ENCODE results near the gene STK32C. TPM values are rescaled to one million over a fixed set of nuclear protein-coding genes. Genes with fewer than 3 reads are reported as not detected.

Gene STK32C
- total RNA-seq, 1 donor from 2014 or later = 15.7 TPM

DNA sequence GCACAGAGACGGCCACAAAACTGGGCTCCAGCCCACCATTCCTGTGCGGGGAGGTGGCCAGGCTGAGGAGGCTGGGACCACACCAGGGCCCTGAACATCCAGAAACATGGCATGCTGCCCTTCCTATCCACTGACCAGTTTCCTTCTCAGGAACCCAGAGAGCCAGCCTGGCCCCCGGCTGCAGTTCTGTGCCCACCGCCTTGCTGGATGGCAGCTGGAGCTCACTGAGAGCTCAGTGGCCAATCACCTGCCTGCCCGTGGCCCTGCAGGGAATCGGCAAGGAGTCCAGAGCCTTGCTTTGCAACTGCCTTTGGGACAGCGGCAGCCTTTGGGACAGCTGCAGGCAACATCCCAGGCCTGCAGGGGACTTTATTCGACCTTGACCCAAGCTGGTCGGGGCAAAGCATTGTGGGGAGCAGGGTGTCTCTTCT, 30.4 kb downstream of the STK32C start:
- TF ChIP-seq, protein P1, sequence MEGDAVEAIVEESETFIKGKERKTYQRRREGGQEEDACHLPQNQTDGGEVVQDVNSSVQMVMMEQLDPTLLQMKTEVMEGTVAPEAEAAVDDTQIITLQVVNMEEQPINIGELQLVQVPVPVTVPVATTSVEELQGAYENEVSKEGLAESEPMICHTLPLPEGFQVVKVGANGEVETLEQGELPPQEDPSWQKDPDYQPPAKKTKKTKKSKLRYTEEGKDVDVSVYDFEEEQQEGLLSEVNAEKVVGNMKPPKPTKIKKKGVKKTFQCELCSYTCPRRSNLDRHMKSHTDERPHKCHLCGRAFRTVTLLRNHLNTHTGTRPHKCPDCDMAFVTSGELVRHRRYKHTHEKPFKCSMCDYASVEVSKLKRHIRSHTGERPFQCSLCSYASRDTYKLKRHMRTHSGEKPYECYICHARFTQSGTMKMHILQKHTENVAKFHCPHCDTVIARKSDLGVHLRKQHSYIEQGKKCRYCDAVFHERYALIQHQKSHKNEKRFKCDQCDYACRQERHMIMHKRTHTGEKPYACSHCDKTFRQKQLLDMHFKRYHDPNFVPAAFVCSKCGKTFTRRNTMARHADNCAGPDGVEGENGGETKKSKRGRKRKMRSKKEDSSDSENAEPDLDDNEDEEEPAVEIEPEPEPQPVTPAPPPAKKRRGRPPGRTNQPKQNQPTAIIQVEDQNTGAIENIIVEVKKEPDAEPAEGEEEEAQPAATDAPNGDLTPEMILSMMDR (IDR thresholded peaks at IDR 0.05) = no peak
- peaks cover under 1% of the 10 kb centered on the region for H3K4me1 Mint-ChIP-seq (ENCODE audit: unreplicated experiment)
- no peak for DNase-seq (ENCODE audit: extremely low spot score, unreplicated experiment)
- no peak overlapping the region for H3K4me3 Mint-ChIP-seq (ENCODE audit: unreplicated experiment)
- no peaks in the 10 kb centered on the region for H3K36me3 Mint-ChIP-seq (ENCODE audit: unreplicated experiment)
- H3K27me3 Mint-ChIP-seq (ENCODE audit: unreplicated experiment) = no peaks in the 10 kb centered on the region
- H3K27ac Mint-ChIP-seq (ENCODE audit: unreplicated experiment) = no peak overlapping the region
- no peaks in the 10 kb centered on the region for H3K9me3 Mint-ChIP-seq (ENCODE audit: unreplicated experiment)

- Mint-ChIP-seq H3K4me3 (ENCODE audit: unreplicated experiment) (no peak overlapping the region), H3K27me3 (ENCODE audit: unreplicated experiment) (no peaks in the 10 kb centered on the region), H3K27ac (ENCODE audit: unreplicated experiment) (no peak overlapping the region), H3K9me3 (ENCODE audit: unreplicated experiment) (no peaks in the 10 kb centered on the region), H3K36me3 (ENCODE audit: unreplicated experiment) (no peaks in the 10 kb centered on the region), H3K4me1 (ENCODE audit: unreplicated experiment) (no peaks in the 10 kb centered on the region)
- DNase-seq (ENCODE audit: extremely low spot score, unreplicated experiment) = no peak
- TF ChIP-seq, protein P1 (IDR thresholded peaks at IDR 0.05) = no peak
Observed at GRCh38 chr10:132276706-132277105, 31.0 kb downstream of the STK32C start.

DNA sequence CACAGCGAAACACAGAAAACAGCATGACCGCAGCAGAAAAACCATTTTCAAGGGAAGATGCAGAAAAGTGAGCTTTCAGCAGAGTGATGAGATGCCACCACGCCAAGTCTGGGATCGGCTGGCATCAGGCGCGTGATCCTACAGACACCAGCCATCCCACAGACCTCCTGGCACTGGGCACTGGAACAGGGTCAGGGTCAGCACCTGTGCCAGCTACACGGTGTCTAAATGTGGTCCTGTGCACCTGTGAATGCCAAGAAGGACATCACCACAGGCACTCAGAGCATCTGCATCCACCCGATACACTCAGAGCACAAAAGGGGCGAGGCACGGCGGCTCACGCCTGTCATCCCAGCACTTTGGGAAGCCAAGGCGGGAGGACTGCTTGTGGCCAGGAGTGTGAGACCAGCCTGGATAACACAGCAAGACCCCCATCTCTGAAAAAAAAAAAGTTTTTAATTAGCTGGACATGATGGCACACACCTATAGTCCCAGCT, 31.5 kb downstream of the STK32C start:
- no peaks in the 10 kb centered on the region for H3K27me3 Mint-ChIP-seq (ENCODE audit: unreplicated experiment)
- H3K9me3 Mint-ChIP-seq (ENCODE audit: unreplicated experiment) = no peaks in the 10 kb centered on the region
- TF ChIP-seq, protein P1 (IDR thresholded peaks at IDR 0.05) = no peak
- DNase-seq (ENCODE audit: extremely low spot score, unreplicated experiment) = no peak
- H3K36me3 Mint-ChIP-seq (ENCODE audit: unreplicated experiment) = no peaks in the 10 kb centered on the region
- no peak overlapping the region for H3K4me3 Mint-ChIP-seq (ENCODE audit: unreplicated experiment)
- no peaks in the 10 kb centered on the region for H3K4me1 Mint-ChIP-seq (ENCODE audit: unreplicated experiment)
- no peak overlapping the region for H3K27ac Mint-ChIP-seq (ENCODE audit: unreplicated experiment)

DNA sequence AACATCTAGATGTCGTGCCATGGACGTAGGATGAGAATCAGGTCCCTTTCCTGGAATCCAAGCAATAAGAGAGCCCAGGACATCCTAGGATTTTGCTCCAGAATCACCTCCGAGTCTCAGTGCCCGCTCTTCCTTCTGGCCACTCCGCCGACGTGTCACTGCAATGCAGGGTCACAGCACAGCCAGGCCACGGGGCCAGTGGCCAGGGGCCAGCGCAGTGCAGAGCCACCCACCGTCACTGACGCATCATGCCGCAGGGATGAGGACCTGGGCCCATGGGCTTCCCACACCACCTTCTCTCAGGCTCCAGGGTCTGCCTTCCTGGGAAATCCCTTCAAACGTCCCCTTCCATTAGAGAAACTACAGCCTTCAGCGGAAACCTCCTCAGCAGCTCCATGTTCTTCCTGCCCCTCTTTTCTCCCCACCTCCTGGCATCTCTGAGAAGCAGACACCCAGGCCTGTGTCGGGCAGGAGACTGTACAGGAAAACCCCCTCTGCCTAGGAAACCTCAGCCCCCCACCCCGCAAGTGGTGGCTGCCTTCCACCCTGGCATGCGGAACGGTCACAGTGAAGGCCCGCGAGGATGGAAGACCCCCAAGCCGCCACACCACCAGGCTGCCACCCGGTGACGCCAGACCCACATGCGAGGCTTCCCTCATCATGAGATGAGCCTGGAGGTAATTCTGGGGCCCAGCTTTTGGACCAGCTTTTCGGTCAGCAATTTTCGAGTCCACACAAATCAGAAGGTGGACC, 32.1 kb downstream of the STK32C start:
- Mint-ChIP-seq H3K27ac (ENCODE audit: unreplicated experiment) (no peak overlapping the region), H3K4me1 (ENCODE audit: unreplicated experiment) (no peaks in the 10 kb centered on the region), H3K4me3 (ENCODE audit: unreplicated experiment) (no peak overlapping the region), H3K36me3 (ENCODE audit: unreplicated experiment) (no peaks in the 10 kb centered on the region), H3K9me3 (ENCODE audit: unreplicated experiment) (no peaks in the 10 kb centered on the region), H3K27me3 (ENCODE audit: unreplicated experiment) (no peaks in the 10 kb centered on the region)
- TF ChIP-seq, protein P1 (IDR thresholded peaks at IDR 0.05) = no peak
- no peak for DNase-seq (ENCODE audit: extremely low spot score, unreplicated experiment)

DNA sequence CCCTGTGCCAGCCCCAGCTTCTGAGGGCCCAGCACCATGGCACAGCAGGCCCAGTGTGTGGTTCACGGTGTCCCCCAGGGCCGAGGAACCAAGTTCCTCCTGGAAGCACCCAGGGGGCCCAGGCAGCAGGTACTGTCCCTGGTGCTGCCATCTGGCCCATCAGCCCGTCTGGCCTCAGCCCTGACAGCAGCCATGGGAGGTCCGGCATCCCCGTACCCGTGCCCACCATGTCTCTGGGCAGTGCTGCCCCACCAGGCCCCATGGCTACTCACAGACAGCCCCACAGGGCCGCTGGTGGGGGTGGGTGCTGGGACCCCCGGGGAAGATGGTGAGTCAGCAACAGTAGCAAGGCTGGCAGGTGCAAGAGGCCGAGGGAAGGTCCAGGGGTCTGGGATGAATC, 32.8 kb downstream of the STK32C start:
- no peak overlapping the region for H3K27ac Mint-ChIP-seq (ENCODE audit: unreplicated experiment)
- DNase-seq (ENCODE audit: extremely low spot score, unreplicated experiment) = no peak
- H3K27me3 Mint-ChIP-seq (ENCODE audit: unreplicated experiment) = no peaks in the 10 kb centered on the region
- TF ChIP-seq, protein P1 (IDR thresholded peaks at IDR 0.05) = no peak
- H3K4me1 Mint-ChIP-seq (ENCODE audit: unreplicated experiment) = no peaks in the 10 kb centered on the region
- no peaks in the 10 kb centered on the region for H3K36me3 Mint-ChIP-seq (ENCODE audit: unreplicated experiment)
- H3K4me3 Mint-ChIP-seq (ENCODE audit: unreplicated experiment) = no peak overlapping the region
- H3K9me3 Mint-ChIP-seq (ENCODE audit: unreplicated experiment) = no peaks in the 10 kb centered on the region
